Panc1 (cell line): ENCODE measurements around the gene FNDC11. TPM values are rescaled to one million over a fixed set of nuclear protein-coding genes. Genes with fewer than 3 reads are reported as not detected.
A peak's percentile ranks its signal among the peaks of the same experiment; 100 is the strongest.

Source experiments
- ATAC-seq: fragments of 200-7000 bp; cut with Tn5 transposase; 2 replicates; pipeline ENCODE4 v1.9.1; 2020; ENCODE audit warnings: mild to moderate bottlenecking, moderate library complexity
- BruUV-seq: library from RNA; stranded (reverse); fragments of 400-500 nt; replicated peaks from 2 replicates; lab custom pipeline; 2021; lab: Mats Ljungman, UMichigan
- CTCF ChIA-PET: fragments of 300-600 bp; sonication (Branson Sonifier 250); formaldehyde crosslinking; loops from one replicate; lab custom pipeline; 2022; ENCODE audit warnings: antibody characterized with exemption; lab: Charles Lee
- POLR2A ChIA-PET: fragments of 300-600 bp; sonication (Branson Sonifier 250); formaldehyde crosslinking; loops from one replicate; lab custom pipeline; 2022; ENCODE audit warnings: antibody characterized with exemption; lab: Charles Lee
- DNase-seq: peaks from one replicate; pipeline ENCODE4 v3.0.0-alpha.2; 2010; ENCODE audit warnings: low read depth, low spot score
- H3K27ac ChIP-seq: 2 replicates; pipeline ENCODE4 v1.5.1; 2011; ENCODE audit warnings: mild to moderate bottlenecking, low read length, inconsistent platforms
- H3K27me3 ChIP-seq: fragments of 200-500 bp; sonication (Bioruptor generic); 2 replicates; pipeline ENCODE4 v1.6.0; 2014; ENCODE audit warnings: low read length, inconsistent platforms; ENCODE audit not compliant: control insufficient read depth, insufficient read depth
- H3K36me3 ChIP-seq: fragments of 200-500 bp; sonication (Bioruptor generic); 2 replicates; pipeline ENCODE4 v1.5.1; 2014; ENCODE audit warnings: inconsistent platforms, mild to moderate bottlenecking, low read length, moderate library complexity; ENCODE audit not compliant: control insufficient read depth, insufficient read depth
- H3K4me1 ChIP-seq: 2 replicates; pipeline ENCODE4 v1.5.1; 2011; ENCODE audit warnings: inconsistent platforms, mild to moderate bottlenecking, low read length, moderate library complexity; ENCODE audit not compliant: control insufficient read depth, insufficient read depth
- H3K4me3 ChIP-seq, 2 experiments: 2 replicates each; pipeline ENCODE4 v1.5.1; 2011 to 2012; ENCODE audit warnings: low read depth in 2 of 2, low read length in 2 of 2, mild to moderate bottlenecking in 2 of 2, inconsistent platforms in 1 of 2, moderate library complexity in 1 of 2
- H3K9me3 ChIP-seq: fragments of 200-500 bp; sonication (Bioruptor generic); 2 replicates; pipeline ENCODE4 v1.5.1; 2014; ENCODE audit warnings: low read depth, mild to moderate bottlenecking, inconsistent platforms, low read length, moderate library complexity; ENCODE audit not compliant: control insufficient read depth, insufficient read depth
- POLR2AphosphoS5 ChIP-seq: IDR thresholded peaks from 2 replicates; pipeline ENCODE4 v1.6.1; 2012; ENCODE audit warnings: mild to moderate bottlenecking, low read depth, low read length, moderate library complexity
- REST ChIP-seq, 2 experiments: IDR thresholded peaks; 2 replicates each; pipeline ENCODE4 v1.6.1; 2011 to 2012; ENCODE audit warnings: low read depth in 2 of 2, control low read depth in 1 of 2, low read length in 1 of 2, mild to moderate bottlenecking in 1 of 2, moderate library complexity in 1 of 2; ENCODE audit not compliant: insufficient read depth in 1 of 2
- SIN3A ChIP-seq: IDR thresholded peaks from 2 replicates; pipeline ENCODE4 v1.6.1; 2012; ENCODE audit warnings: low read depth, mild to moderate bottlenecking, low read length, moderate library complexity, borderline replicate concordance; ENCODE audit not compliant: insufficient read depth
- TCF7L2 ChIP-seq: IDR thresholded peaks from 2 replicates; pipeline ENCODE4 v1.6.1; 2011; ENCODE audit warnings: mild to moderate bottlenecking, low read depth, low read length, inconsistent platforms
- in situ Hi-C: cut with HindIII; loops from 2 replicates; pipeline ENCODE4 v1.10.0; 2016; ENCODE audit warnings: low sequenced_read_pairs, low pct_unique_long_range_greater_than_20kb
- intact Hi-C: fragments of 100-400 bp; cut with micrococcal nuclease; formaldehyde crosslinking; loops from one replicate; pipeline ENCODE4 v1.10.0; 2022; ENCODE audit not compliant: unreplicated experiment
- total RNA-seq: library from RNA; stranded (reverse); gene quantifications from one replicate; pipeline ENCODE4 v1.2.1, GENCODE V29; 2021; ENCODE audit not compliant: unreplicated experiment
- TF ChIP-seq, protein P1 (sequence below): fragments of 450-650 bp; IDR thresholded peaks from 2 replicates; pipeline ENCODE4 v1.5.1; 2017; ENCODE audit warnings: mild to moderate bottlenecking

Gene FNDC11
- total RNA-seq, 1 experiment from 2014 or later, result 1.3 TPM

DNA sequence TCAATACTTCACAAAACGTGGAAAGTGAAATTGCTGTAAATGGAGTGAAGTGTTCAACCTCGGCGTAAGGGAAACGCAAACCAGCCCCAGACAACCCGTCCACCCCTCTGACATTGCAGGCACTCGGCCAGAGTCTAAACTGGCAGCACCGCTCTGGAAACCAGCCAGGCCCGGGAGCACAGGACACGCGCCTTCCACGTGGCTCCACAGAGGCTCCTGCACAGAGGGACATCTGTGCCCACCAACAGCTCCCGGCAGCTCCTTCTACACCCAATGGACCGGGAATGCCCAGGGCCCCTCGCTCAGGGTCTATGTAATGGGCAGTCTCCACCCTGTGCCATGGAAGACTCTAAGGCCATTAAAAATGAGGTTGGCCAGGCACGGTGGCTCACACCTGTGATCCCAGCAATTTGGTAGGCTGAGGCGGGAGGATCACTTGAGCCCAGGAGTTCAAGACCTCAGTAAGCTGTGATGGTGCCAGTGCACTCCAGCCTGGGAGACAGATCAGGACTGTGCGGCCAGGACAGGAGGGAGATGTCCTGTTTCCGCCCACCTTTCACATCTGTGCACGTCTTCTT lies 23.4 kb downstream of the FNDC11 start:
- Histone ChIP-seq H3K27me3 (no peaks in the 10 kb centered on the region), H3K4me3 (no peak overlapping the region), H3K9me3 (no peaks in the 10 kb centered on the region), H3K36me3 (peaks cover 3% of the 10 kb centered on the region; the same call in 1 of the 2 replicates), H3K27ac (no peak overlapping the region), H3K4me1 (peaks cover 14% of the 10 kb centered on the region)
- DNase-seq, result no peak
- intact Hi-C loops, result no loop called here
- CTCF ChIA-PET, result interaction anchor here (0.7 kb wide), 1 partner anchor 73 kb away, joined by 4 read pairs; no protein-coding TSS in a partner anchor
- TF ChIP-seq TCF7L2 (no peak), SIN3A (no peak), REST (IDR thresholded peaks at IDR 0.05; ENCODE audit: insufficient read depth in 1 of 2, low read depth in 2 of 2, low read length in 1 of 2) (no peak), POLR2AphosphoS5 (no peak)
- TF ChIP-seq, protein P1, sequence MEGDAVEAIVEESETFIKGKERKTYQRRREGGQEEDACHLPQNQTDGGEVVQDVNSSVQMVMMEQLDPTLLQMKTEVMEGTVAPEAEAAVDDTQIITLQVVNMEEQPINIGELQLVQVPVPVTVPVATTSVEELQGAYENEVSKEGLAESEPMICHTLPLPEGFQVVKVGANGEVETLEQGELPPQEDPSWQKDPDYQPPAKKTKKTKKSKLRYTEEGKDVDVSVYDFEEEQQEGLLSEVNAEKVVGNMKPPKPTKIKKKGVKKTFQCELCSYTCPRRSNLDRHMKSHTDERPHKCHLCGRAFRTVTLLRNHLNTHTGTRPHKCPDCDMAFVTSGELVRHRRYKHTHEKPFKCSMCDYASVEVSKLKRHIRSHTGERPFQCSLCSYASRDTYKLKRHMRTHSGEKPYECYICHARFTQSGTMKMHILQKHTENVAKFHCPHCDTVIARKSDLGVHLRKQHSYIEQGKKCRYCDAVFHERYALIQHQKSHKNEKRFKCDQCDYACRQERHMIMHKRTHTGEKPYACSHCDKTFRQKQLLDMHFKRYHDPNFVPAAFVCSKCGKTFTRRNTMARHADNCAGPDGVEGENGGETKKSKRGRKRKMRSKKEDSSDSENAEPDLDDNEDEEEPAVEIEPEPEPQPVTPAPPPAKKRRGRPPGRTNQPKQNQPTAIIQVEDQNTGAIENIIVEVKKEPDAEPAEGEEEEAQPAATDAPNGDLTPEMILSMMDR, result no peak
- POLR2A ChIA-PET, result no interaction called here
- in situ Hi-C loops, result no loop called here
- no TSS peak for BruUV-seq
- ATAC-seq, result no peak

DNA sequence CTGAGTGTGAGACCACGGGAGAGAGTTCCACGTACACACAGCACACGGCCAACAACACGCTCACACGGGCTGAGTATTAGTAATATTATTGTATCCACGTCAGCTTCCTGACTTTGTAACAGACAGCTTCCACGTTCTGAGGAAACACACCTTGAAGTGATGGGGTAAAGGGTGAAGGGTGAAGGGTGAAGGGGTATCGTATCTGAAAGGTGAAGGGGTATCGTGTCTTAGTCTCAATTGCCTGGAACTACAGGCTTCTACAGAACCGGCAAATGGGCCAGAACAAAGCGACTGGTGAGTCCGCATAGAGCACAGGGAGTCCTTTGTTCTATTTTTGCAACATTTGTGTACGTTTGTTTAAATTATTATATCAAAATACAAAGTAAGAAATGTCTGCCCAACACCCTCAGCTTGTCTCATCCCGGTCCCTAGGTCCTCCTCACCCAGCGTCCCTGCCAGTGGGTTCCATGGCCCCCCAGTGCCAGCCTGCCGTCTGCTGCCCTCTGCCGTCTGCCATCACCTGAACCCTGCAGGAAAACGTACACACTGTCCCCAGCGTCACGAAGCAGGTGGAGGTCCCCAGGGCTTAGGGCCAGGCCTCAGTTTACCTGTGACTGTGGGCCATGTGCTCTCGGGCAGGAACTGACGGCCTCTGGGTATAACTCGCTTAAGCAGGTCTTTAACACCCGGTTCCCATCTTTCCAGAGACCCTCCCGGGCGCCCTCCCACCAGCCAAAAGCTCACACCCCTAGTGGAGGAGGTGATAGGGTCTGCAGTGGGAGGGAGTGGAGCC lies 24.5 kb downstream of the FNDC11 start:
- CTCF ChIA-PET, result no interaction called here
- POLR2A ChIA-PET, result no interaction called here
- no peaks in the 10 kb centered on the region for H3K27me3 ChIP-seq
- TF ChIP-seq, protein P1, result peak; percentile 42
- TF ChIP-seq REST (IDR thresholded peaks at IDR 0.05; ENCODE audit: insufficient read depth in 1 of 2, low read depth in 2 of 2, low read length in 1 of 2), result no peak
- no peak for TF ChIP-seq SIN3A
- no peak for TF ChIP-seq POLR2AphosphoS5
- H3K4me3 ChIP-seq, result no peak overlapping the region
- BruUV-seq, result no TSS peak
- peaks cover 3% of the 10 kb centered on the region; the same call in 1 of the 2 replicates for H3K36me3 ChIP-seq
- in situ Hi-C loops, result no loop called here
- ATAC-seq (no peak), DNase-seq (no peak)
- H3K9me3 ChIP-seq, result no peaks in the 10 kb centered on the region
- no peak overlapping the region for H3K27ac ChIP-seq
- intact Hi-C loops, result no loop called here
- peaks cover 10% of the 10 kb centered on the region for H3K4me1 ChIP-seq
